GM10266 (cell line): Measurements from ENCODE around the gene HSBP1L1.

ENCODE experiments used
- DNase-seq: peaks from one replicate; pipeline ENCODE4 v3.0.0; 2012; ENCODE audit errors: extremely low spot score
- CTCF ChIP-seq: IDR thresholded peaks from 2 replicates; pipeline ENCODE4 v1.5.1; 2012; ENCODE audit warnings: mild to moderate bottlenecking, low read depth; ENCODE audit not compliant: control insufficient read depth, insufficient read depth; ENCODE audit errors: missing control alignments

Gene HSBP1L1

GRCh38 chr18:79936641-79937040 lies 27.8 kb upstream of the HSBP1L1 start:
- DNase-seq = no peak

GRCh38 chr18:79937103-79937860 lies 27.2 kb upstream of the HSBP1L1 start:
- no peak for TF ChIP-seq CTCF
- DNase-seq = no peak

More at GRCh38 chr18:79936641-79937040, 27.8 kb upstream of the HSBP1L1 start:
- no peak for TF ChIP-seq CTCF

- no peak for DNase-seq
- no peak for TF ChIP-seq CTCF
These were observed 26.2 kb upstream of the HSBP1L1 start for GRCh38 chr18:79938196-79938595.

GRCh38 chr18:79939096-79939495 lies 25.3 kb upstream of the HSBP1L1 start:
- TF ChIP-seq CTCF = no peak
- no peak for DNase-seq

GRCh38 chr18:79940126-79940813 lies 24.2 kb upstream of the HSBP1L1 start:
- TF ChIP-seq CTCF = no peak
- no peak for DNase-seq

- TF ChIP-seq CTCF = no peak
- DNase-seq = no peak
These were observed 23.5 kb upstream of the HSBP1L1 start for GRCh38 chr18:79940814-79941472.

GRCh38 chr18:79941473-79942119 lies 22.8 kb upstream of the HSBP1L1 start:
- TF ChIP-seq CTCF = no peak
- no peak for DNase-seq
